Mucosa of gallbladder (tissue), 1 donor: ENCODE results near the gene PDX1. TPM values are rescaled to one million over a fixed set of nuclear protein-coding genes. Genes with fewer than 3 reads are reported as not detected.
"Not testable (repeated sequence)": the region's sequence is repeated elsewhere in the genome, so short reads cannot be mapped to it uniquely, and the experiment has no call there.

Experiments used
- DNase-seq: peaks from one replicate; pipeline ENCODE4 v3.0.0-alpha.2; 2020; ENCODE audit warnings: low spot score
- total RNA-seq: library from RNA; stranded (reverse); gene quantifications from one replicate; pipeline ENCODE4 v1.2.1, GENCODE V29; 2021
- donor health status: DM: no; HTN: no; CAD: no.

Gene PDX1
- total RNA-seq, 1 donor from 2014 or later, result 18.4 TPM

GRCh38 chr13:27956576-27957300 lies 36.9 kb downstream of the PDX1 start:
- DNase-seq, result no peak

DNA sequence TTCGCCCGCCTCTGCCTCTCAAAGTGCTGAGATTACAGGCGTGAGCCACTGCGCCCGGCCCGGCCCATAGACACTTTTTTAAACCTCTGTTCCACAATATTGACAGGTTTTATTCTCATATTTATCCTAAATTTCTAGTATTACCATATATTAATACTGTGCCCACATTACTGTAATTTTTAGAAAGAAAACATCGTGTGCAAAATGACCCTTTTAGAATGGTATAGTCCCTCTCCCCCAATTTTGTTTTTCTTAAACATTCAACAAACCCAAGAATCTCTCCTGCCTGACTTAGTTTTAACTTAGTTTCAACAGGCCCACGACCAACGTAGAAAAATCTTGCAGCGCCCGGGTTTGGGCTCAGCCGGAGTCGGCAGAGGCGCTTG lies 40.2 kb downstream of the PDX1 start:
- no peak for DNase-seq

- DNase-seq, result peak; percentile 81
Measured at GRCh38 chr13:27960362-27961226, 40.8 kb downstream of the PDX1 start.

DNA sequence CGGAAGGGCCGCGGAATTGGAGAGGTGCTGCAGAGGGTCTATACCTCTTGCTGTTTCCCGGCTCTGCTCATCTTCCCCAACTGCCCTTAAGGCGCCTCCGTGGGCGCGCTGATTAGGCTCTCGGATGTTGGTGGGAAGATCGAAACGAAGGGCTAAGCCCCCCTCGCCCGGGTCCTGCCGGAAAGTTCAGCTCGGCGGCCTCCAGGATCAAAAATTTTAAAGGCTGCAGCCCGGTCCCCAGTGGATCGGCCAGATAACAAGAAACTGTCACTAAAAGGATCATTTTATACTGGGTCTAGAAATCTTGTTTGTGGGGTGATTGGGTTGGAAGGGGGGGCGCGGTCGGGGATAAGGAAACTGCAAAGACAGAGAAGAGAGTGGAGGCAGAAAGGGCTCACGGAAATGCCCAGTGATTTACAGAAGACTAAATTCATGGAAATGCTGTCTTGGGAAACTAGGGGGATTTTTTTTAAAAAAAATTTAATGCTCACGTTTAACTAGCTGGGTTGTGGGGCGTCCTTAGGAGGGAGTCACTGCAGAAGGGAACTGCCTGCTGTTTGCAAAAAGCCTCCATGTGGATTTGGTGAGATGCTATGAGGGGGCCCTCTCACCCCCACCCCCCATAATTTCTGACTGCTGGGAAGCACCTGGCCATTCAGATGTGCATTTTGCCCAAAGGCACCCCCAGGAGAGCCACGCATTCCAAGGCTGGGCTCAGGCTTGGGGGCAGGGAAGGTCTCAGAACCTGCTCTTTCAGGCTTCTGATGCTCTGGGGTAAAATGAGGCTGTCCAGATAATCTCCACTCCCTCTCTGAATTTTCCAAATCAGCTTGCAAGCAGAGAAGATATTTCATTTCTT lies 41.7 kb downstream of the PDX1 start:
- DNase-seq, result no peak

- DNase-seq, result no peak
Measured at GRCh38 chr13:27962128-27962841, 42.5 kb downstream of the PDX1 start.

GRCh38 chr13:27962982-27963381 lies 43.2 kb downstream of the PDX1 start:
- DNase-seq, result no peak

- DNase-seq, result no peak
Measured at GRCh38 chr13:27963491-27963890, 43.7 kb downstream of the PDX1 start.

DNA sequence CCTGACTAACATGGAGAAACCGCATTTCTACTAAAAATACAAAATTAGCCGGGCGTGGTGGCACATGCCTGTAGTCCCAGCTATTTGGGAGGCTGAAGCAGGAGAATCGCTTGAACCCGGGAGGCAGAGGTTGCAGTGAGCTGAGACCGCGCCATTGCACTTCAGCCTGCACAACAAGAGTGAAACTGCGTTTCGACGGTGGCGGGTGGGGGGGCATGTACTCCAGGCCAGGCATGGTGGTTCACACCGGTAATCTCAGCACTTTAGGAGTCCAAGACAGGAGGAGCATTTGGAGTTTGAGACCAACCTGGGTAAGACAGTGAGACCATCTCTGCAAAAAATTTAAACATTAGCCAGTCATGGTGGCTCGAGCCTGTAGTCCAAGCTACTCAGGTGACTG lies 44.4 kb downstream of the PDX1 start:
- DNase-seq, result not testable (repeated sequence)

DNA sequence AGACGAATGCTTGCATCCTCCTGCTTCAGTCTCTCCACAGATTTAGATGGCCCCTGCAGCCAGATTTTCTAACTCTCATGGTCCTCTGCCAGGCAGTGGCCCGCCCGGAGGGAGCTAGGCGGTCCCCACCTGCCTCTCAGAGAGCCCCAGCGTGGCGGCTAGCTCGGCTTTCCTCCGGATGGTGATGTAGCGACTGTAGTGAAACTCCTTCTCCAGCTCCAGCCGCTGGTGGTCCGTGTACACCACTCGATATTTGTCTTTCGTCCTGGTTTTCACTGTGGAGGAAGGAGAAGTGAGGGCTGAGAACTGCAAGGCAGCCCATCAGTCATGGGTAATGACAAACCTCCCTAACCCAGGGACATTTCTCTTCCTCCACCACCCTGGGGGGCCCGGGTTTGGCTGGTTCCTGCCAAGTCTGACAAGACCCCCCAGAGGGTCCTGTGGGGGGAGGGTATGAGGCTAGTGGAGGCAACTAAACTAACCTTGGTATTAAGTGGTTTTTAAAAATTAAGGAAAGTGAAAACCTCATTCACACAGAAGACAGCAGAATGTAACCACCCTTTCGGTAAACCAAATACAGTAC lies 45.0 kb downstream of the PDX1 start:
- no peak for DNase-seq

GRCh38 chr13:27965343-27965739 lies 45.5 kb downstream of the PDX1 start:
- DNase-seq, result no peak

- DNase-seq, result no peak
Measured at GRCh38 chr13:27965740-27966640, 46.2 kb downstream of the PDX1 start.

- DNase-seq, result no peak
Measured at GRCh38 chr13:27966641-27967202, 46.9 kb downstream of the PDX1 start.

GRCh38 chr13:27967203-27967735 lies 47.5 kb downstream of the PDX1 start:
- no peak for DNase-seq

- DNase-seq, result no peak
Measured at GRCh38 chr13:27967736-27968315, 48.0 kb downstream of the PDX1 start.

- no peak for DNase-seq
Measured at GRCh38 chr13:27968316-27969081, 48.7 kb downstream of the PDX1 start.

GRCh38 chr13:27969082-27969865 lies 49.5 kb downstream of the PDX1 start, which contains the start of gene CDX2:
Gene CDX2, minus strand, starts transcription at chr13:27969315. Its CDS starts 309 bp downstream, at chr13:27969006.
- DNase-seq, result no peak

DNA sequence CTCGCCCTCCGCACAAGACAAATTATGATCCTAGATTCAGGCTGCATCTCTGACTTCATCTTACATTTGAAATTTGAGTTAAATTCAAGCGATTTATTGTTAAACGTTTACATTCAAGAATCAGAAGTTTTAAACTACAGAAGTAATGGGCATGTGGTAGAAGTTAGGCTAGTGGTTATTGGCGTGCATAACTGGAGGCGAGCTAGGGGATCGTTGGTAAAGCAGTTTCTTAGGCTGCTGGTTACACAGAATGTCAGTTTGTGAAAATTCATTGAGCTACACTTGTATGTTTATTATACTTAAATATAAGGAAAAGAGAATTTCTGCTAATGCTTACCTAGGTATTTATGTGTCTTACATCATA lies 50.0 kb downstream of the PDX1 start:
- no peak for DNase-seq
